IMR-90 (cell line): ENCODE results near the gene FER1L5. TPM values are rescaled to one million over a fixed set of nuclear protein-coding genes. Genes with fewer than 3 reads are reported as not detected.
A peak's percentile ranks its signal among the peaks of the same experiment; 100 is the strongest.

Source experiments
- ATAC-seq: fragments of 200-7000 bp; cut with Tn5 transposase; 2 replicates; pipeline ENCODE4 v1.9.1; 2020; ENCODE audit warnings: low read depth, mild to moderate bottlenecking, moderate library complexity
- BruUV-seq: library from RNA; stranded (reverse); fragments of 400-500 nt; replicated peaks from 2 replicates; lab custom pipeline; 2021; lab: Mats Ljungman, UMichigan
- CTCF ChIA-PET: fragments of 300-600 bp; formaldehyde crosslinking; extraction: SDS; loops from one replicate; lab custom pipeline; 2021; ENCODE audit warnings: antibody characterized with exemption; lab: Yijun Ruan, JAX
- POLR2A ChIA-PET: fragments of 300-600 bp; sonication (Branson Sonifier 250); formaldehyde crosslinking; loops from one replicate; lab custom pipeline; 2022; ENCODE audit warnings: antibody characterized with exemption; ENCODE audit not compliant: unreplicated experiment; lab: Charles Lee
- DNase-seq: peaks from one replicate; pipeline ENCODE4 v3.0.0; 2013
- H2AFZ ChIP-seq: replicated peaks from 2 replicates; pipeline ENCODE3; 2013; ENCODE audit warnings: low read length, mild to moderate bottlenecking; ENCODE audit not compliant: poor library complexity
- H2AK5ac ChIP-seq: 2 replicates; pipeline ENCODE4 v1.6.1; 2013; ENCODE audit warnings: low read depth, low read length, inconsistent platforms
- H2AK9ac ChIP-seq: replicated peaks from 2 replicates; pipeline ENCODE3; 2013; ENCODE audit warnings: mild to moderate bottlenecking, low read depth, low read length, moderate library complexity; ENCODE audit not compliant: poor library complexity
- H2BK120ac ChIP-seq: 2 replicates; pipeline ENCODE4 v1.6.1; 2013; ENCODE audit warnings: low read depth, low read length, inconsistent platforms
- H2BK15ac ChIP-seq: 3 replicates; pipeline ENCODE4 v1.6.1; 2013; ENCODE audit warnings: low read depth, low read length, inconsistent platforms
- H2BK20ac ChIP-seq: 2 replicates; pipeline ENCODE4 v1.6.1; 2013; ENCODE audit warnings: low read depth, mild to moderate bottlenecking, inconsistent platforms, low read length, moderate library complexity
- H2BK5ac ChIP-seq: 2 replicates; pipeline ENCODE4 v1.6.1; 2013; ENCODE audit warnings: mild to moderate bottlenecking, low read depth, low read length, inconsistent platforms; ENCODE audit not compliant: poor library complexity, severe bottlenecking
- H3K14ac ChIP-seq: replicated peaks from 2 replicates; pipeline ENCODE4 v1.6.1; 2013; ENCODE audit warnings: low read depth, low read length, inconsistent platforms
- H3K18ac ChIP-seq: 2 replicates; pipeline ENCODE4 v1.6.1; 2013; ENCODE audit warnings: low read depth, low read length, control low read depth
- H3K23ac ChIP-seq: 2 replicates; pipeline ENCODE4 v1.6.1; 2013; ENCODE audit warnings: low read depth, low read length, inconsistent platforms
- H3K27ac ChIP-seq: 2 replicates; pipeline ENCODE4 v1.5.1; 2013; ENCODE audit warnings: mild to moderate bottlenecking, control low read depth, low read length; ENCODE audit not compliant: insufficient read depth
- H3K27me3 ChIP-seq: 2 replicates; pipeline ENCODE4 v1.6.1; 2013; ENCODE audit warnings: low read length; ENCODE audit not compliant: control insufficient read depth, insufficient read depth
- H3K36me3 ChIP-seq: 2 replicates; pipeline ENCODE4 v1.6.1; 2013; ENCODE audit warnings: low read length, mixed read lengths; ENCODE audit not compliant: control insufficient read depth, insufficient read depth
- H3K4ac ChIP-seq: 2 replicates; pipeline ENCODE4 v1.6.1; 2013; ENCODE audit warnings: low read depth, low read length, inconsistent platforms
- H3K4me1 ChIP-seq: 2 replicates; pipeline ENCODE4 v1.6.1; 2013; ENCODE audit warnings: low read length, mixed read lengths; ENCODE audit not compliant: control insufficient read depth, insufficient read depth
- H3K4me2 ChIP-seq: 2 replicates; pipeline ENCODE4 v1.6.1; 2013; ENCODE audit warnings: low read depth, mild to moderate bottlenecking, control low read depth, low read length, moderate library complexity
- H3K4me3 ChIP-seq: 2 replicates; pipeline ENCODE4 v1.5.1; 2013; ENCODE audit warnings: low read depth, mild to moderate bottlenecking, control low read depth, low read length, moderate library complexity; ENCODE audit not compliant: insufficient read depth
- H3K56ac ChIP-seq: 2 replicates; pipeline ENCODE4 v1.6.1; 2013; ENCODE audit warnings: low read length, inconsistent platforms; ENCODE audit not compliant: insufficient read depth; ENCODE audit errors: extremely low read depth
- H3K79me1 ChIP-seq, 2 experiments: 2 replicates each; pipeline ENCODE4 v1.6.1; 2013; ENCODE audit warnings: low read length in 2 of 2, inconsistent platforms in 1 of 2, low read depth in 1 of 2
- H3K9ac ChIP-seq: 2 replicates; pipeline ENCODE4 v1.6.1; 2013; ENCODE audit warnings: low read depth, low read length, control low read depth
- H3K9me1 ChIP-seq: 2 replicates; pipeline ENCODE4 v1.6.1; 2013; ENCODE audit warnings: low read length, inconsistent platforms; ENCODE audit not compliant: insufficient read depth
- H3K9me3 ChIP-seq: 2 replicates; pipeline ENCODE4 v1.6.1; 2013; ENCODE audit warnings: low read length; ENCODE audit not compliant: control insufficient read depth, insufficient read depth
- H4K20me1 ChIP-seq: 2 replicates; pipeline ENCODE4 v1.6.1; 2013; ENCODE audit warnings: low read length, inconsistent platforms; ENCODE audit not compliant: insufficient read depth
- H4K5ac ChIP-seq: 2 replicates; pipeline ENCODE4 v1.6.1; 2013; ENCODE audit warnings: mild to moderate bottlenecking, low read depth, low read length, control low read depth
- H4K8ac ChIP-seq, 2 experiments: 2 replicates each; pipeline ENCODE4 v1.6.1; 2013; ENCODE audit warnings: low read depth in 2 of 2, low read length in 2 of 2, control low read depth in 1 of 2, inconsistent platforms in 1 of 2
- H4K91ac ChIP-seq: 2 replicates; pipeline ENCODE4 v1.6.1; 2013; ENCODE audit warnings: low read depth, low read length, inconsistent platforms; ENCODE audit not compliant: insufficient read depth
- BHLHE40 ChIP-seq: fragments of 150-350 bp; IDR thresholded peaks from 2 replicates; pipeline ENCODE4 v1.6.1; 2016; ENCODE audit warnings: mild to moderate bottlenecking, low read depth, low read length
- WGBS, 2 experiments: methylation state at CpG; one replicate each; pipeline versions ENCODE4 v1.1.5 to v1.1.7; 2013; ENCODE audit warnings: missing lambda C conversion rate in 2 of 2; ENCODE audit not compliant: insufficient read length in 1 of 2; ENCODE audit errors: extremely low coverage in 2 of 2; 5-methylcytosine and 5-hydroxymethylcytosine counted together
- dilution Hi-C: fragments of 300-500 bp; cut with HindIII; formaldehyde crosslinking; loops from one replicate; pipeline ENCODE4 v1.14.3; 2018; ENCODE audit warnings: low sequenced_read_pairs; ENCODE audit not compliant: unreplicated experiment
- in situ Hi-C: fragments of 300-500 bp; cut with MboI; formaldehyde crosslinking; loops from 3 replicates; pipeline ENCODE4 v1.14.3; 2019; ENCODE audit warnings: low sequenced_read_pairs, inconsistent platforms, mixed read lengths
- intact Hi-C: fragments of 100-400 bp; cut with micrococcal nuclease; formaldehyde crosslinking; loops from 2 replicates; pipeline ENCODE4 v1.10.0; 2022
- polyA plus RNA-seq, 3 experiments: library from polyadenylated mRNA; depleted of rRNA; stranded (reverse); fragments of >200 nt; gene quantifications; 2 replicates each; pipeline ENCODE4 v1.2.3, GENCODE V29; 2012; ENCODE audit warnings: low replicate concordance in 1 of 3
- total RNA-seq: library from RNA; depleted of rRNA; stranded (reverse); fragments of >200 nt; gene quantifications from 2 replicates; pipeline ENCODE4 v1.2.3, GENCODE V29; 2012

Gene FER1L5
- total and polyA plus RNA-seq, 2 of the 4 experiments (the other 2 are of a cell fraction) = 0.15 to 0.36 TPM

GRCh38 chr2:96636551-96637171, 5.9 kb upstream of the FER1L5 start:
- H4K20me1 ChIP-seq = peaks cover 9% of the 10 kb centered on the region; the same call in 1 of the 2 replicates
- TF ChIP-seq BHLHE40 = no peak
- dilution Hi-C loops (no loop called here), in situ Hi-C loops (no loop called here), intact Hi-C loops (loop anchor here (5.0 kb wide), 1 partner anchor 106 kb away; the partner anchor contains the start of gene LMAN2L)
- H2BK20ac ChIP-seq = no peak overlapping the region
- no peaks in the 10 kb centered on the region for H3K27me3 ChIP-seq
- ATAC-seq (no peak), DNase-seq (peak; percentile 21)
- no peaks in the 10 kb centered on the region for H3K9me3 ChIP-seq
- H2AFZ ChIP-seq = no peak overlapping the region
- no peak overlapping the region for H4K91ac ChIP-seq
- peak overlapping the region; percentile 7 for H2AK9ac ChIP-seq
- peaks cover 10% of the 10 kb centered on the region for H3K4me1 ChIP-seq
- no peak overlapping the region for H4K5ac ChIP-seq
- H3K9me1 ChIP-seq = peaks cover 7% of the 10 kb centered on the region
- H3K4me2 ChIP-seq = peak overlapping the region; percentile 98
- WGBS, 2 experiments = no CpG with 5 or more reads among the region's 14 CpGs
- peaks cover 21 to 54% of the 10 kb centered on the region in 2 experiments for H3K79me1 ChIP-seq
- H3K4ac ChIP-seq = peak overlapping the region; percentile 85
- no peak overlapping the region; the same call in 1 of the 2 replicates for H2BK120ac ChIP-seq
- H3K18ac ChIP-seq = no peak overlapping the region
- ChIA-PET POLR2A (no interaction called here), CTCF (interaction anchor here (1.1 kb wide), 1 partner anchor 125 kb away, joined by 4 read pairs; no protein-coding TSS in a partner anchor)
- no peak overlapping the region; the same call in 1 of the 2 replicates for H2AK5ac ChIP-seq
- H3K4me3 ChIP-seq = peak overlapping the region; percentile 87
- peak overlapping the region; percentile 8; the same call in 1 of the 2 replicates for H3K27ac ChIP-seq
- peak overlapping the region; percentile 70; the same call in 1 of the 2 replicates for H3K56ac ChIP-seq
- no peak overlapping the region for H2BK5ac ChIP-seq
- H2BK15ac ChIP-seq = no peak overlapping the region
- no TSS peak for BruUV-seq
- H4K8ac ChIP-seq = 0 out of 4 replicates have a peak overlapping the region, but pooled peaks of 1 of the 2 experiments have one; percentile 78
- peak overlapping the region; percentile 95; the same call in 1 of the 2 replicates for H3K23ac ChIP-seq
- H3K14ac ChIP-seq = 0 out of 2 replicates have a peak overlapping the region, but pooled peaks have one; percentile 93
- H3K9ac ChIP-seq = peak overlapping the region; percentile 59
- peaks cover 3% of the 10 kb centered on the region for H3K36me3 ChIP-seq
